ENCODE measurements around the gene NMU. TPM values are rescaled to one million over a fixed set of nuclear protein-coding genes. Genes with fewer than 3 reads are reported as not detected.
A peak's percentile ranks its signal among the peaks of the same experiment; 100 is the strongest.

Gene NMU
- total RNA-seq, 1 donor from 2014 or later: 0.71 TPM

- H3K36me3 ChIP-seq (ENCODE audit: control insufficient read depth, insufficient read depth, low read length): no peaks in the 10 kb centered on the region
- no peaks in the 10 kb centered on the region for H3K27me3 ChIP-seq (ENCODE audit: control insufficient read depth, insufficient read depth, low read length)
- DNase-seq (ENCODE audit: low read depth): no peak
- H3K4me3 ChIP-seq (ENCODE audit: low read depth, low read length): peak overlapping the region; percentile 94
- no peak for TF ChIP-seq CTCF (IDR thresholded peaks at IDR 0.05; ENCODE audit: insufficient read depth, low read length, poor library complexity, severe bottlenecking)
These were observed 89.7 kb downstream of the NMU start for GRCh38 chr4:55546506-55546755.

GRCh38 chr4:55545641-55546505, 90.2 kb downstream of the NMU start:
- Histone ChIP-seq H3K36me3 (ENCODE audit: control insufficient read depth, insufficient read depth, low read length) (no peaks in the 10 kb centered on the region), H3K4me3 (ENCODE audit: low read depth, low read length) (peak overlapping the region; percentile 94), H3K27me3 (ENCODE audit: control insufficient read depth, insufficient read depth, low read length) (no peaks in the 10 kb centered on the region)
- DNase-seq (ENCODE audit: low read depth): no peak
- no peak for TF ChIP-seq CTCF (IDR thresholded peaks at IDR 0.05; ENCODE audit: insufficient read depth, low read length, poor library complexity, severe bottlenecking)

Other genes starting within 250 kb of the NMU start
- gene TMEM165, start 240.3 kb downstream of the NMU start, total RNA-seq: 129 and 159 TPM in 2 replicates
- gene CLOCK, start 89.4 kb downstream of the NMU start, total RNA-seq: 13.0 and 14.4 TPM in 2 replicates
- gene PDCL2, start 44.1 kb downstream of the NMU start, total RNA-seq: not detected in 2 replicates
- not detected in 2 replicates for gene EXOC1L, start 183.5 kb upstream of the NMU start, total RNA-seq
- gene EXOC1, start 217.3 kb upstream of the NMU start, total RNA-seq: 32.4 and 41.1 TPM in 2 replicates

Measured in kidney epithelial cell (primary cell).